Aorta (tissue), 5 donors: ENCODE measurements around the gene HDDC2. TPM values are rescaled to one million over a fixed set of nuclear protein-coding genes. Genes with fewer than 3 reads are reported as not detected.

Experiments used
- ATAC-seq: fragments of 200-7000 bp; cut with Tn5 transposase; one replicate; pipeline ENCODE4 v1.9.1; 2022; ENCODE audit warnings: moderate library complexity; ENCODE audit not compliant: low FRiP score
- DNase-seq, 2 donors: peaks; one replicate each; pipeline ENCODE4 v3.0.0-alpha.2; 2020
- H3K27ac ChIP-seq, 2 donors: one replicate each; pipeline ENCODE4 v1.5.1; 2013; ENCODE audit warnings: low read length in 2 of 2, mild to moderate bottlenecking in 2 of 2, moderate library complexity in 2 of 2, control low read depth in 1 of 2, inconsistent platforms in 1 of 2, low read depth in 1 of 2
- H3K27me3 ChIP-seq, 2 donors: one replicate each; pipeline ENCODE4 v1.6.1; 2013; ENCODE audit warnings: control low read depth in 1 of 2, low read length in 1 of 2, mild to moderate bottlenecking in 1 of 2, moderate library complexity in 1 of 2; ENCODE audit not compliant: insufficient read depth in 2 of 2, control insufficient read depth in 1 of 2
- H3K36me3 ChIP-seq, 2 donors: one replicate each; pipeline ENCODE4 v1.6.1; 2013; ENCODE audit warnings: control low read depth in 1 of 2, low read length in 1 of 2, mild to moderate bottlenecking in 1 of 2; ENCODE audit not compliant: insufficient read depth in 2 of 2, control insufficient read depth in 1 of 2
- H3K4me1 ChIP-seq, 2 donors: one replicate each; pipeline ENCODE4 v1.6.1; 2013; ENCODE audit warnings: low read length in 2 of 2, control low read depth in 1 of 2, mild to moderate bottlenecking in 1 of 2, moderate library complexity in 1 of 2; ENCODE audit not compliant: insufficient read depth in 2 of 2, control insufficient read depth in 1 of 2
- H3K4me3 ChIP-seq, 2 donors: one replicate each; pipeline ENCODE4 v1.5.1; 2013; ENCODE audit warnings: low read length in 2 of 2, control low read depth in 1 of 2, mild to moderate bottlenecking in 1 of 2
- H3K9me3 ChIP-seq: one replicate; pipeline ENCODE4 v1.6.1; 2013; ENCODE audit warnings: mild to moderate bottlenecking, low read length; ENCODE audit not compliant: control insufficient read depth
- WGBS, 2 donors: extraction: QIAGEN DNeasy Blood & Tissue Kit; methylation state at CpG; one replicate each; pipeline ENCODE4 v1.1.7; 2013; 5-methylcytosine and 5-hydroxymethylcytosine counted together
- intact Hi-C, 2 donors: fragments of 100-400 bp; cut with DNase I; formaldehyde crosslinking; loops; one replicate each; pipeline versions ENCODE4 v1.14.2 to v1.15.0; 2022
- polyA plus RNA-seq, 2 donors: library from polyadenylated mRNA; stranded (reverse); fragments of 200-250 nt; gene quantifications; one replicate each; pipeline ENCODE4 v1.2.3, GENCODE V29; 2013
- total RNA-seq, 2 donors: library from RNA; stranded (reverse); fragmentation: NEBNext Ultra II Directional; extraction: Animal tissue kit (Norgen Biotek cat#: 25700); gene quantifications; one replicate each; pipeline ENCODE4 v1.2.1, GENCODE V29; 2021
- donor health status: healthy with polysubstance abuse.
- donor health status: Bipolar disorder and iron deficiency.
- donor health status: DM: no; HTN: no; CAD: no.
- donor health status: DM: no; HTN: no; CAD: no.
- donor health status: DM: yes; HTN: yes; CAD: no.

Gene HDDC2
- total and polyA plus RNA-seq, 4 donors: 48.0 to 157 (median 75.3) TPM

- ATAC-seq: no peak
- intact Hi-C loops: no loop called here
- Histone ChIP-seq H3K9me3 (no peaks in the 10 kb centered on the region), H3K27ac (no peak overlapping the region), H3K4me1 (peaks cover 0 to 4% of the 10 kb centered on the region in 2 donors), H3K4me3 (no peak overlapping the region), H3K27me3 (no peaks in the 10 kb centered on the region), H3K36me3 (no peaks in the 10 kb centered on the region)
- no peak for DNase-seq
Observed at GRCh38 chr6:125338381-125338780, 36.6 kb upstream of the HDDC2 start.

GRCh38 chr6:125337706-125338105 is 35.9 kb upstream of the HDDC2 start:
- Histone ChIP-seq H3K27me3 (no peaks in the 10 kb centered on the region), H3K27ac (no peak overlapping the region), H3K36me3 (no peaks in the 10 kb centered on the region), H3K9me3 (no peaks in the 10 kb centered on the region), H3K4me3 (no peak overlapping the region), H3K4me1 (peaks cover 0 to 4% of the 10 kb centered on the region in 2 donors)
- DNase-seq (no peak), ATAC-seq (no peak)
- 95 to 98% methylated on average over 6 of the region's 6 CpGs for WGBS, 2 donors
- intact Hi-C loops: no loop called here

GRCh38 chr6:125332664-125333063 is 30.9 kb upstream of the HDDC2 start:
- Histone ChIP-seq H3K4me1 (no peaks in the 10 kb centered on the region), H3K27me3 (no peaks in the 10 kb centered on the region), H3K27ac (no peak overlapping the region), H3K4me3 (no peak overlapping the region), H3K36me3 (no peaks in the 10 kb centered on the region), H3K9me3 (no peaks in the 10 kb centered on the region)
- no peak for DNase-seq
- intact Hi-C loops: no loop called here
- no peak for ATAC-seq
- WGBS, 2 donors: 85 to 88% methylated on average over 1 of the region's 1 CpG

- intact Hi-C loops: no loop called here
- no peaks in the 10 kb centered on the region for H3K36me3 ChIP-seq
- H3K9me3 ChIP-seq: no peaks in the 10 kb centered on the region
- H3K4me1 ChIP-seq: peaks cover 0 to 2% of the 10 kb centered on the region in 2 donors
- H3K27me3 ChIP-seq: no peaks in the 10 kb centered on the region
- ATAC-seq (no peak), DNase-seq (no peak)
- no peak overlapping the region for H3K27ac ChIP-seq
- WGBS, 2 donors: 43 to 71% methylated on average over 2 of the region's 2 CpGs
- H3K4me3 ChIP-seq: no peak overlapping the region
Observed at GRCh38 chr6:125325586-125325985, 23.8 kb upstream of the HDDC2 start.

GRCh38 chr6:125323376-125323775 is 21.6 kb upstream of the HDDC2 start:
- Histone ChIP-seq H3K4me3 (no peak overlapping the region), H3K27ac (no peak overlapping the region), H3K27me3 (no peaks in the 10 kb centered on the region), H3K9me3 (no peaks in the 10 kb centered on the region), H3K36me3 (no peaks in the 10 kb centered on the region), H3K4me1 (peaks cover 0 to 2% of the 10 kb centered on the region in 2 donors)
- DNase-seq: no peak
- no peak for ATAC-seq
- intact Hi-C loops: no loop called here
- 96% methylated on average over 2 of the region's 2 CpGs for WGBS, 2 donors

GRCh38 chr6:125316621-125317020 is 14.9 kb upstream of the HDDC2 start:
- H3K4me3 ChIP-seq: no peak overlapping the region
- intact Hi-C loops: loop anchor here in 1 of 2 donors (10.0 kb wide), 1 partner anchor 258 kb away; no protein-coding TSS in a partner anchor
- H3K36me3 ChIP-seq: no peaks in the 10 kb centered on the region
- H3K27ac ChIP-seq: peak overlapping the region in 1 of 2 donors; percentile 4
- no peaks in the 10 kb centered on the region for H3K27me3 ChIP-seq
- WGBS, 2 donors: 56 to 69% methylated on average over 9 of the region's 9 CpGs
- H3K9me3 ChIP-seq: no peaks in the 10 kb centered on the region
- ATAC-seq: no peak
- no peak for DNase-seq
- peaks cover 0 to 2% of the 10 kb centered on the region in 2 donors for H3K4me1 ChIP-seq

GRCh38 chr6:125315548-125315947 is 13.8 kb upstream of the HDDC2 start:
- H3K36me3 ChIP-seq: no peaks in the 10 kb centered on the region
- no peak for DNase-seq
- 71 to 76% methylated on average over 5 of the region's 5 CpGs for WGBS, 2 donors
- no peaks in the 10 kb centered on the region for H3K27me3 ChIP-seq
- peak overlapping the region in 1 of 2 donors; percentile 4 for H3K4me3 ChIP-seq
- intact Hi-C loops: loop anchor here in 1 of 2 donors (10.0 kb wide), 1 partner anchor 259 kb away; no protein-coding TSS in a partner anchor
- no peaks in the 10 kb centered on the region for H3K9me3 ChIP-seq
- no peak for ATAC-seq
- peaks cover 2% of the 10 kb centered on the region in 2 donors for H3K4me1 ChIP-seq
- no peak overlapping the region for H3K27ac ChIP-seq

- peak; percentile 91 for ATAC-seq
- H3K27me3 ChIP-seq: no peaks in the 10 kb centered on the region
- no peaks in the 10 kb centered on the region for H3K36me3 ChIP-seq
- no peaks in the 10 kb centered on the region for H3K9me3 ChIP-seq
- peak; percentile 69 to 83 for DNase-seq
- peaks cover 2% of the 10 kb centered on the region in 2 donors for H3K4me1 ChIP-seq
- 14% methylated on average over 10 of the region's 10 CpGs for WGBS, 2 donors
- intact Hi-C loops: loop anchor here (5.0 to 10.0 kb wide), 3 partner anchors 261 to 658 kb away; partner anchors contain the start of gene HINT3 (in 1 of the 2)
- H3K27ac ChIP-seq: no peak overlapping the region
- H3K4me3 ChIP-seq: no peak overlapping the region
Observed at GRCh38 chr6:125314009-125314581, 12.3 kb upstream of the HDDC2 start.

GRCh38 chr6:125312950-125313349 is 11.2 kb upstream of the HDDC2 start:
- intact Hi-C loops: loop anchor here (2.0 to 10.0 kb wide), 4 partner anchors 262 to 659 kb away; partner anchors contain the start of gene HINT3 (in 1 of the 2)
- H3K4me3 ChIP-seq: no peak overlapping the region
- no peak for ATAC-seq
- H3K27me3 ChIP-seq: no peaks in the 10 kb centered on the region
- no peak overlapping the region for H3K27ac ChIP-seq
- no peaks in the 10 kb centered on the region for H3K36me3 ChIP-seq
- peaks cover 2% of the 10 kb centered on the region in 2 donors for H3K4me1 ChIP-seq
- H3K9me3 ChIP-seq: no peaks in the 10 kb centered on the region
- 87% methylated on average over 4 of the region's 4 CpGs for WGBS, 2 donors
- DNase-seq: no peak
